HG02938 (cell line): Measurements from ENCODE around the gene ZNF503.
"Not testable (repeated sequence)": the region's sequence is repeated elsewhere in the genome, so short reads cannot be mapped to it uniquely, and the experiment has no call there.

Experiments
- ATAC-seq: cut with Tn5 transposase; IDR thresholded peaks from one replicate; pipeline ENCODE4 v1.9.1; 2021; ENCODE audit warnings: mild to moderate bottlenecking, moderate library complexity; ENCODE audit not compliant: unreplicated experiment

Gene ZNF503

GRCh38 chr10:75396631-75397495 is 4.7 kb downstream of the ZNF503 start:
- ATAC-seq: no peak

GRCh38 chr10:75395932-75396630 is 5.5 kb downstream of the ZNF503 start:
- no peak for ATAC-seq

GRCh38 chr10:75395066-75395931 is 6.3 kb downstream of the ZNF503 start:
- no peak for ATAC-seq

- ATAC-seq: no peak
Observed at GRCh38 chr10:75394221-75394620, 7.3 kb downstream of the ZNF503 start.

DNA sequence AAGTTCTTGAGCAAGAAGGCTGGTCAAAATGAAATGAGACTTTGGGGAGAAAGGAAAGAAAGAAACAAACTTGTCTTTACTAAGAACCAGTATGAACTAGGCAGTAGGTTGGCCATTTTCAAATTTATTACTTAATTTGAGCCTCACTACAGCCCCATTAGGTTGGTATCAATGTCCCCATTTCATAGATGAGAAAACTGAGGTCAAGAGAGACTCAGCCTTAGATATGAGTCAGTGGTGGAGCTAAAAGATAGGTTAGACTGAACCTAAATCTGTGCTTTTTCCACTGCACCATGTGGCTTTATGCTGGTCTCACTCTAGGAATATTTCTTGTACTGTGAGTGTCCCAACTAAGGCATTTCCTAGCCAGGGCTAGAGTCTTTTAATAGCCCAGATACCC is 8.8 kb downstream of the ZNF503 start:
- no peak for ATAC-seq

DNA sequence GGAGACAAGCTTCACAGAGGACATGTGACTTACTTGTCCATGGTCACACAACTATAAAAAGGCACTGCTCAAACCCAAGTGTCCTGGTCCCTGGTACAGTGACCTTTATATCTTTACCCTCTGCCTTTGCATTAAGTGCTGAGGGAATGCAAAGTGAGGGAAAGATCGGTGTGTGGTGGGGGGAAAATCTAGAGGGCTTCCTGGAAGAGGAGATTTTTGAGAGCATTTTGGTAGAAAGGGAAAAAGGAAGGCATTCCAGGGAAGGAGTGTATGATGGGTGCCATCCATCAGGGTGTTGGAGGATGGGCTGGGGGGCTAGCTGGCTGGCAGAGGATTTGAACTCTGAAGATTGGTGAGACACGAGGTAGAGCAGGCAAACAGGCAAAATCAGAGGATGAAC is 9.3 kb downstream of the ZNF503 start:
- ATAC-seq: no peak

DNA sequence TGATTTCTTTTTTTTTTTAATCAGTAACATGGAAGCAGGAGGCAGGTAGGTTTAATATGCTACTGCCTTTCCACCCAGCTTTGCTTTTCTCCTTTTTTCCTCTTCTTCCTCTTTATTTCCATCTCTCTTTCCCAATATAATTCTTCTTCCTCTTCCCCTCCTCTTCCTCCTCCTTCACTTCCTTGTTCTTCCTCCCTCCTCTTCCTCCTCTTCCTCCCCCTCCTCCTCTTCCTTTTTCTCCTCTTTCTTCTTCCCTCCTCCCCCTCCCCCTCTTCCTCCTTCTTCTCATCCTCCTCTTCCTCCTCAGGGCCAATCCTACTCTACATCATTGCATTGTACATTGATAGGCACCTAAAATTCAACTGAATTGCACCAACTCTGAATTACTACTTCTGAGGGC is 11.4 kb downstream of the ZNF503 start:
- ATAC-seq: no peak

DNA sequence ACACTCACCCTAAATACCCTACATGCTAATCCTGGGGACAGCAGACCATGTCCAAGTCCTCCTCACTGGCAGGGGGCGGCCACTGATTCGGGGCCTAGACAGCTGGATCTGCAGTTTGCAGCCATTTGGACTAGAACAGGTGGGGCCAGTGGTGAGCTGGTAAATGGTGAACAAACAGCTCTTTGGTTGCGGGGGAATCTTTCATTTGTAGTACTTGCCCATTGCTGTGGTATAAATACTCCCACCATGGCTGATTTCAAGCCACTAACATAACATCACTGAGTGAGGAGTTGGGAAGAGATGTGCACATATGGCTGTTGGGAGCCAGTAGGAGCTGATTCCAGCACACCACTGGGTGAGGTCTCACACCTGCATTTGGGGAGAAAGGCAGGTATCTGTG is 13.5 kb downstream of the ZNF503 start:
- no peak for ATAC-seq

DNA sequence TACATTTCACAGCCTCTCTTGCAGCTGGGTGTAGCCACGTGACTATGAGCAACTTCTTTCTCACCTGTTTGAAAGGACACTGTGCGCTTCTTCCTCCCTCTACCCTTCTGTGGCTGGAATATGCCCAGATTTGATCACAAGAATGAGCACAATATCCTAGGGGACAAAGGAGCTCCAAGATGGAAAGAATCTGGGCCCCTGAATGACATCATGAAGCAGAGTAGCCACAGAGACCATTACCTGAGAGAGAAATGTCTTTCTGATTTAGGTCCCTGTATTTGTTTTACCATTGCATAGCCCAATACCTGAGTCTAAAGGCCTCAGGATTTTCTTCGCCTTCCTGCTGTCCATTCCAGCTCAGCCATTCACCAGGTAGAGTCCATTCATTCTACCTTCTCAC is 15.4 kb downstream of the ZNF503 start:
- no peak for ATAC-seq

DNA sequence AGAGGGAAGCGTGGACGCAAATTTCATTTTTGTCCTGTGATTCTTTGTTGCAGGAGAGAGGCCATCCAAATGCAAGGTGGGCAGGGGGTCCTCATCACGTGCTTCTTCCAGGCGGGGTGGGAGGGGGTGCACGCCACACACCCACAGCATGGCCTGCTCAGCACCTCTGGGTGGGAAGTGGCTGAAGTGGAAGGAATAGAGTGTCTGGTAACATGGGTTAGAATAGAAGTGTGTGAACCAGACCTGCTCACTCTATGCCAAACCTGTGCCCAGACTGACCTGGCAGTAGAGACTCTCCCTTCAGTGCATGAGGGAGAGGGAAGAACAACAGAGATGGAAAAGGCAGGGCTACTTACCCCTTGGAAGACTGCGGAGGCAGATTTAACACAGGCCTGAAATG is 21.7 kb downstream of the ZNF503 start:
- no peak for ATAC-seq

- no peak for ATAC-seq
Observed at GRCh38 chr10:75379212-75379724, 22.3 kb downstream of the ZNF503 start.

GRCh38 chr10:75378379-75378778 is 23.2 kb downstream of the ZNF503 start:
- no peak for ATAC-seq

DNA sequence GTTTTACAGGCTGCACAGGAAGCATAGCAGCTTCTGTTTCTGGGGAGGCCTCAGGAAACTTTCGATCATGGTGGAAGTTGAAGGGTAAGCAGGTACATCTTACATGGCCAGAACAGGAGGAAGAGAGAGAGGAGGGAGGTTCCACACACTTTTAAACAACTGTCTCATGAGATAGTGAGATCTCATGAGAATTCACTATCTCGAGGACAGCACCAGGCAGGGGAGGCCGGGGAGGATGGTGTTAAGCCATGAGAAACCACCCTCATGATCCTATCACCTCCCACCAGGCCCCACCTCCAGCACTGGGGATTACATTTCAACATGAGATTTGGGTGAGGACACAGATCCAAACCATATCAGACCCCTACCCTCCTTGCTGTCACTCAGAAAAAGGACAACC is 23.7 kb downstream of the ZNF503 start:
- no peak for ATAC-seq

GRCh38 chr10:75375838-75376237 is 25.7 kb downstream of the ZNF503 start:
- peak; percentile 94 for ATAC-seq

GRCh38 chr10:75371010-75371409 is 30.6 kb downstream of the ZNF503 start:
- ATAC-seq: no peak

DNA sequence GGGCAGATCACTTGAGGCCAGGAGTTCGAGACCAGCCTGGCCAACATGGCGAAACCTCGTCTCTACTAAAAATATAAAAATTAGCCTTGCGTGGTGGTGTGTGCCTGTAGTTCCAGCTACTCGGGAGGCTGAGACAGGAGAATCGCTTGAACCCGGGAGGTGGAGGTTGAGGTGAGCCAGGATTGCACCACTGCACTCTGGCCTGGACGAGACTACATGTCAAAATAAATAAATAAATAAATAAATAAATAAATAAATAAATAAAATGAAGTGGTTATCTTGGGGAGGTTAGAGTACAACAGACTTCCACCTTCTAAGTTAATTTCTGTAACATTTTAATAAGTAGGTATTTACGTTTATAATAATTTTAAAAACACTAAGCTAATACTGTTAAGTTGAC is 31.7 kb downstream of the ZNF503 start:
- not testable (repeated sequence) for ATAC-seq

- ATAC-seq: no peak
Observed at GRCh38 chr10:75367901-75368300, 33.7 kb downstream of the ZNF503 start.

DNA sequence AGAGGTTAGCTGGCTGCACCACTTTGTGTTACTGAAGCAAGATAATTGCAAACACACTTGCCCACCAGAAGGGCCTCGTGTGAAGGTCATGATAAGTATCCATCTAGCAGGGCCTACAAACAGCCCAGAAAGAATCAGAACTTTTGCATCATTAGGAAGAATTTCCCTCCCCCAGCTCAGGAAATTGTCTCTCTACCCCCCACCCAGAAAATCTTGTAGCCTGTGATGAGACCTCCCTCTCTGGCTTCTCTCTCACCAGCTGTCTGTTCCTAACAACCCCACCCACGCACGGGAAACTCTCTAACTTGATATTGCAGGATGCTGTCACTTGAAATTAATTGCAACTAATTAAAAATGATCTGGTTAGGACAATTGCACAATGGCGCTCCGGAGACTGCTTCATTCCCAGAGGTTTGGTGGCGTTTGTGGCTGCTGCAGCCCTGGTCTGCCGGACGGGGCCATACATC is 34.5 kb downstream of the ZNF503 start:
- ATAC-seq: no peak

GRCh38 chr10:75363431-75363830 is 38.1 kb downstream of the ZNF503 start:
- no peak for ATAC-seq

- ATAC-seq: not testable (repeated sequence)
Observed at GRCh38 chr10:75359876-75360275, 41.7 kb downstream of the ZNF503 start.

- ATAC-seq: no peak
Observed at GRCh38 chr10:75358835-75359421, 42.6 kb downstream of the ZNF503 start.
